ENCODE measurements around the gene DAZAP1. TPM values are rescaled to one million over a fixed set of nuclear protein-coding genes. Genes with fewer than 3 reads are reported as not detected.

The DAZAP1 gene
- total RNA-seq = 100 to 1,000 TPM in 1 of 2 donors, 10 to 100 TPM in 1; 82.1 to 106 TPM
- long read RNA-seq, transcript DAZAP1-208 (1 exons, 3,642 nt) = major isoform, 5 of 11 reads
- long read RNA-seq, partial matches to known transcripts = 2 of 11 reads
- long read RNA-seq, other reads (novel, unspliced or antisense) = 1 of 11 reads

DNA sequence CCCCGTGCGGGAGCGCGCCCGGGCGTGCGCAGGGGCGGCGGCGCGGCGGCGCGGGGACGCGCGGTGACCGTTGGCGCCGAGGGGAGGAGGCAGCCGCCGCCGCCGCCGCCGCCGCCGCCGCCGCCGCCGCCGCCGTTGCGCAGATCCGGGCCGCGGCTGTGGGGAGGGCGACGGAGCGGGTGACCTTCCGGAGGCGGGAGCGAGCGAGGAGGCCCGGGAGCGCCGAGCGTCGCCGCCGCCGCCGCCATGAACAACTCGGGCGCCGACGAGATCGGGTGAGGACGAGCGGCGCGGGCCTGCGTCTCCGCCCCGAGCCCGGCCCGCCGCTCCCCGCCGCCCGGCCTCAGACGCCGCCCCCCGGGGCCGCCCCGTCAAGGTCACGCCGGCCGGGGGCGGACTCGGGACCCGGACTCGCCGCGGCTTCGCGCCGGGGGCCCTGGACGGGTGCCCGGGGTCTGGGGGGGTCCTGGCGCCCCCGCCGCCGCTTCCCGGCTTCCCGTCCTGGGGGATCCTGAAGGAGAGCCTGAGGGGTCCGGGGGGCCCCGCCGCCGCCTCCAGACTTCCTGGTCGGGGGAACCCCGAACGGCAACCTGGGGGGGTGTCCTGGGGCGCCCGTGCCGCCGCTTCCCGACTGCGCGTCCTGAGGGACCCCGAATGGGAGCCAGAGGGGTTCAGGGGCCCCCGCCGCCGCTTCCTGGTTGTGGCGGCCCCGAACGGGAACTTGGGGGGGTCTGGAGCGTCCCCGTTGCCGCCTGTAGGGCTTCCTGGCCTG is at the start of gene DAZAP1:
Gene DAZAP1, plus strand, starts transcription at position 59 of the 772 bp plus-strand sequence. Its CDS starts 188 bp downstream, at position 247.
- ATAC-seq = peak; percentile 22
- intact Hi-C loops (cut with DNase I, micrococcal nuclease) = no loop called here
- DNase-seq = peak in 1 of 2 donors; percentile 59

DNA sequence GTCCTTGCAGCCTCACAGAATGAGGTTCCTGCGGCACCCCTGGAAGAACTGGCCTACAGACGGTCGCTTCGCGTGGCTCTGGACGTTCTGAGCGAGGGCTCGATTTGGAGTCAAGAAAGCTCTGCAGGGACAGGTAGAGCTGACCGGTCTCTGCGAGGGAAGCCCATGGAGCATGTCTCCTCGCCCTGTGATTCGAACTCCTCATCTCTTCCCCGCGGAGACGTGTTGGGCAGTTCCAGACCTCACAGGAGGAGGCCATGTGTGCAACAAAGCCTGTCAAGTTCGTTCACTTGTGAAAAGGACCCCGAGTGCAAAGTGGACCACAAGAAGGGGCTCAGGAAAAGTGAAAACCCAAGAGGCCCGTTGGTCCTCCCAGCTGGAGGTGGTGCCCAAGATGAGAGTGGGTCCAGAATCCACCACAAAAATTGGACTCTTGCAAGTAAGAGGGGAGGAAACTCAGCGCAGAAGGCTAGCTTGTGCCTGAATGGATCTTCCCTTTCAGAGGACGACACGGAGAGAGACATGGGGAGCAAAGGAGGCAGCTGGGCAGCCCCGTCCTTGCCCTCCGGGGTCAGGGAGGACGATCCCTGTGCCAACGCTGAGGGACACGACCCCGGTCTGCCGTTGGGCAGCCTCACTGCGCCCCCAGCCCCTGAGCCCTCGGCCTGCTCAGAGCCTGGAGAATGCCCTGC is 47.1 kb upstream of the DAZAP1 start:
- intact Hi-C loops (cut with DNase I, micrococcal nuclease) = no loop called here
- DNase-seq (no peak), ATAC-seq (no peak)

DNA sequence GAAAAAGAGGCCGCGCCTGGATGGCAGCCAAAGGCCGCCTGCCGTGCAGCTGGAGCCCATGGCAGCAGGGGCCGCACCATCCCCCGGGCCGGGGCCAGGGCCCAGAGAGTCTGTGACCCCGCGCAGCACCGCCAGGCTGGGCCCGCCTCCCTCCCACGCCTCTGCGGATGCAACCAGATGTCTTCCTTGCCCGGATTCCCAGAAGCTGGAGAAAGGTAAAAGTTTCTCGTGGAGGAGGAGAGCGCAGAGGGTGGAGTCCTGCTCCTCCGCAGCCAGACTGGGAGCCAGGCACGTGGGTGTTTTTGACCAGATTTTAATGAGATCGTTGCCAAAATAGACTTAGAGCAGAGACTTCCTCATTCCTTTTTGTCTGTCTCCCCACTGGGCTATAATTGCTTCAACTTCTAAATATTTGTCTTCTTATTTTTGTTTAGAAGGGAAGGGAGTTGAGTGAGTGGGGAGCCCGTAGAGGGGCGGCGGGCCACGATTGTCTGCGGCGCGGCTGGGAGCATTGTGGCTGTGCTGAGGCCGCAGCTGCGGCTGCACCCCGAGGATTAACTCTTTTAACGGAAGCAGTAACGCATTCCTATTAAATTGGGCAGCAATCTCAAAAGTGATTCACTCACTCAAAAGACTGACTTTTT is 46.4 kb upstream of the DAZAP1 start:
- no peak for ATAC-seq
- DNase-seq = peak in 1 of 2 donors; percentile 38
- intact Hi-C loops (cut with DNase I, micrococcal nuclease) = no loop called here

DNA sequence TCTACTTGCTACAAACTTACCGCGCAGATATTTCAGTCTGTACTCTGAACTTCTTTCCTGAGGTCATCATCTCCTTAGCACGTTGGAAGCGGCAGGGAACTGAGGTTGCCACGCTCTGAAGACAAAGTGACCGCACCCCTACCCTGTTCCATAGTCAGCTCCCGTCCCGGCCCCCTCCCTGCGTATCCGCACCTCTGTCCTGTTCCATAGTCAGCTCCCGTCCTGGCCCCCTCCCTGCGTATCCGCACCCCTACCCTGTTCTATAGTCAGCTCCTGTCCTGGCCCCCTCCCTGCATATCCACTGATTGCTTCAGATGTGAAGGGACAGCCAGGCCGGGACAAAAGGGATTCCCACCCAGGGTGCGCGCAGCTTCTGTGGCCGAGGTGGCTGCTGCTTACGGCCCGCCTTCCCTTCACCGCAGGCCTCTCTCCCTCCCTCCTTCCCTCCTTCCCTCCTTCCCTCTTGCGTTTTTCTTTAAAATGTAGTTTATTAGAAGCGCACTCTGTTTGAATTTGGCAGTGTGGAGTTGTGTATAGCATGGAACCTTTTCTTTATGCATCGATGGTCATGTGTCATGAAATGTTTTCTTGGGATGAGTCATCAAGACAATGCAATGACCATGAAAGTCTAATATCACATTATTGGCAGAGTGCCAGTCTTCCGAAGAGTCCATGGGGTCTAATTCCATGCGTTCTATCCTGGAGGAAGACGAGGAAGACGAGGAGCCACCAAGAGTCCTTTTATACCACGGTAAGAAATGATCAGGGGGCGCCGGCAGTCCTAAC is 45.6 kb upstream of the DAZAP1 start:
- DNase-seq (no peak), ATAC-seq (no peak)
- intact Hi-C loops (cut with DNase I, micrococcal nuclease) = no loop called here

DNA sequence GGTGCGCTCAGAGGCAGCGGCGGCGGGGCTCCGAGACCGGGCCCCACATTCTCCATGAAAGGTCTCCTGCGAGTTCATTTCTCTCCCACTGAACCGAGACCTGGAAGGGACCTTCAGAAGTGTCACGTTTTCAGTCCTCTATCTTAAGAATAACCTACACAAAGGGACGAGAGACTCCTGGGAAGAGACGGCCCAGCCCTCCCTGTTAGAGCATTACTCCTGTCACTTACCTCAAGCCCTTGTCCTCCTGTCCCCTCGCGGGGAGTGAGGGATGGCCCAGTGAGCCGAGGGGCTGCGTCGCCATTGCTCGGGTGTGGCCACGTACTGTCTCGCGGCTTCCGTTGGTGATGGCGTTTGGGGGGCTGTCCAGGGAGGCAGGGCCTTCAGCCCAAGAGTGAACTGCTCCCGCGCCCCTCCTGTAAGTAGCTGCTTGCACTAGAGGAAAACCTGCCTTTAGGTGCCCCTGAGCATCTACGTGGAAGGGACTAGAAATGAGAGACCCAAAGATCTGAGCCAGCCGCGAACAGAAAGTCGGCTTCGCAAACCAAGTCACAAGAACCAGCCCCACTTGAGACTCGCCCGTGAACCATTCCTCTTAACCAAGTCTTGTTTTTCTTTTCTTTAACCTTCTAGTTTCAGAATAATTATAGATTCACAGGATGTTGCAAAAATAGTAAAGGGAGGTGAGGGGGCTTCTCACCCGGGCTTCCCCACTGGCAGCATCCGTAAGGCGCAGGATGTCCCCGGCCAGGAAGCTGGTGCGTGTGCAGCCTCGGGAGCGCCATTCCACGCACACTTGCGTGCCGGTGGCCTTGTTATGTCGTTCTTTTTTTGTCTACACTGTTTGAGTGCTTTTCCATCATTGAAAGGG is 44.8 kb upstream of the DAZAP1 start:
- ATAC-seq (no peak), DNase-seq (no peak)
- intact Hi-C loops (cut with DNase I, micrococcal nuclease) = no loop called here

DNA sequence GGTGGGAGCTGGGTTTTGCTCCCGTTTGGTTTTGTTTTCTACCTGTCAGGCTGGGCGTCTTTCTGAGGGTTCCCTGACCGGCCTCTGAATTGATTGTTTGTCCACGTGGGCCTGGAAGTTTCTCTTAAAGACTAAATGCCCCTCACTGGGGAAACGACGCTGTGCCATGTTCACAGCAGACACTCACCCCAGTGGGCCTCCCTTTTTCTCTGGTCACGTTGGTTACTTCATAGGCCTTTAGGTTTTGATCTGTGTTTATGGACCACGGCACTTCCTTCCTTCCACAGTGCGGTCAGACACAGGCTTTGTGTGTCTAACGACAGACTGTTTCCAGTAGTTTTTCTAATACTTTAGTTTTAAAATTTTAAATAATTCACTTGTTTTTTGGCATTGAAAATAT is 43.8 kb upstream of the DAZAP1 start:
- intact Hi-C loops (cut with DNase I, micrococcal nuclease) = no loop called here
- ATAC-seq (no peak), DNase-seq (no peak)

DNA sequence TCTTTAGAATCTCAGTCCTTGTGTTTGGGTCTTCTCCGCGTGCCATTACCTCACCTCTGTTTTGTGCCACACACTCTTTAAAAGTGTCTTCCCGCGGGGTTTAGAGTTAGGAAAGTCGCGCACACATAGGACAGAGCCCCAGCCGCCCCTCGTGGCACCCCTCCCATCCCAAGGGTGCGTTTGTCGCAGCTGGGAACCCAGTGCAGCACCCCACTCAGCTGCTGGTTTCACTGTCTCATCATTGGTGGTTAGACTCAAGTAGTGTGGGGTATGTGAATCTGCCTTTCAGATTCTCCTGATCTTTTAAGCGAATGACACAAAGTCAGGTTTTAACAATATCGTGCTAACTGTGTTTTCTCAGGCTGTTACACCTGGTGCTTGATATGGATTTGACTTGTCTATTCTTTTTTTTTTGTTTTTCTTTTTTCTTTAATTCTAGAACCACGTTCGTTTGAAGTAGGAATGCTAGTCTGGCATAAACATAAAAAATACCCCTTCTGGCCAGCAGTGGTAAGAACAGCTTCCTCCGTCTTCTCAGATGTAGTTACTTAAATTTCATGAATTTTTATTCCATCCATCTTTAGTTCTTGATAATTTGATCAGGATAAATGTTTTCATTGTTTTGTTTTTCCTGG is 43.2 kb upstream of the DAZAP1 start:
- DNase-seq (no peak), ATAC-seq (no peak)
- intact Hi-C loops (cut with DNase I, micrococcal nuclease) = no loop called here

DNA sequence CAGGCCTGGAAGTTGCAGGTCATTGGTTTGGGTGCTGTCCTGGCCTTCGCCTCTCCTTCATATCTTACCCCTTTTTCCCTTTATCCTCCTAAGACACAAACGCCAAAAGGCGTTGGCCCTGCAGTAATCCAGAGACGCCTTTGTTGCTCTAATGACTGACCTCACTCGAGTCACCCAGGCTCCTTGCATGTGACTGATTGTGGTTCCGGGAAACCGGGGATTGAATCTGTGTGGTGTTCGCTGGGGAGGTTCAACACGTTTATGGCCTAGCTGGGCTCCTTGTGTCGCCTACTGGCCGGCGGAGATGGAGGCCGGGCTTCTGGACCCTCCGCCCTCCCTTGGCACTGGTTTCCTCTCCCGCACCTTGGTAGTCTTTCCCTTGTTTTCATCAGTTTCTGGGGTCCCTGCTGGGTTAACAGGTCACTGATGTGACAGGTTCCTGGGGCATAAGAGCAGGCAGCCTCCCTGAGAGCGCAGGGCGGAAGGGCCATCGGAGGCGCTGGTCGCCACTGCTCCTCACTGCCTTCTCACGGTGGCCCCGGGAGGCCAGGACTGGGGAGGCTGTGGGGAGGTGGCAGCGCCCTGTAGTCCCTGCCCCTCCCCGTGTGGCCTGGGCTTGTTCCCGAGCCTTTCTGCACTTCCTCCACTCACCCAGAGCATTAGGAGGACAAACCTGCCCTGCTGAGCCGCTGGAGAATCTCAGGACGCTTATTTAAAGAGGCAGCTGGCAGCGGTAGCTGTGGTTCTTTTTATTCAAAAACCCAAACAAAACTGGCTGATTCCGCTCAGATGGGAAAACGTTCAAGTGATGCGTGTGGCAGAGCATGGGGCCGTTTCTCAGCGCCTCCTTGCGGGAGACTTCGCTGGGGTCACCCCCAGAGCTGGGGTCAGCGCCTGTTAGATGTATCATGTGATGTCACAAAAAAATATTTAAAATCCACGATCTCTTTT is 41.8 kb upstream of the DAZAP1 start:
- DNase-seq (no peak), ATAC-seq (no peak)
- intact Hi-C loops (cut with DNase I, micrococcal nuclease) = no loop called here

DNA sequence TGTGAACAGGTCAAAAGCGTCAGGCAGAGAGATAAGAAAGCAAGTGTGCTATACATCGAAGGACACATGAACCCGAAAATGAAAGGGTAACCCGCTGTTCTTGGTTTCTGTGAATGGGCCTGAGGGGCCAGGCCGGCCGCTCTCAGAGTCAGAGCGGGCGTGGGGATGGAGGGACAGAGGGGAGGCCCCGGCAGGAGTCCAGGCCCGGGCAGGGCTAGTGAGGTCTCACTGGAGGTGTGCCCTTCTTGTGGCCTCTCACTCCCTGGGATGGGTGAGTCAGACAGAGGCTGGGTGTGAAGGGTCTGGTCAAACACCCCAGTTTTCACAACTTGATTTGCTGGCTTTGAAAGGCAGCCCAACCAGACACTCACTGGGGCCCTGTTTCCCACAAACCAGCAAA is 41.1 kb upstream of the DAZAP1 start:
- no peak for ATAC-seq
- no peak for DNase-seq
- intact Hi-C loops (cut with DNase I, micrococcal nuclease) = no loop called here

DNA sequence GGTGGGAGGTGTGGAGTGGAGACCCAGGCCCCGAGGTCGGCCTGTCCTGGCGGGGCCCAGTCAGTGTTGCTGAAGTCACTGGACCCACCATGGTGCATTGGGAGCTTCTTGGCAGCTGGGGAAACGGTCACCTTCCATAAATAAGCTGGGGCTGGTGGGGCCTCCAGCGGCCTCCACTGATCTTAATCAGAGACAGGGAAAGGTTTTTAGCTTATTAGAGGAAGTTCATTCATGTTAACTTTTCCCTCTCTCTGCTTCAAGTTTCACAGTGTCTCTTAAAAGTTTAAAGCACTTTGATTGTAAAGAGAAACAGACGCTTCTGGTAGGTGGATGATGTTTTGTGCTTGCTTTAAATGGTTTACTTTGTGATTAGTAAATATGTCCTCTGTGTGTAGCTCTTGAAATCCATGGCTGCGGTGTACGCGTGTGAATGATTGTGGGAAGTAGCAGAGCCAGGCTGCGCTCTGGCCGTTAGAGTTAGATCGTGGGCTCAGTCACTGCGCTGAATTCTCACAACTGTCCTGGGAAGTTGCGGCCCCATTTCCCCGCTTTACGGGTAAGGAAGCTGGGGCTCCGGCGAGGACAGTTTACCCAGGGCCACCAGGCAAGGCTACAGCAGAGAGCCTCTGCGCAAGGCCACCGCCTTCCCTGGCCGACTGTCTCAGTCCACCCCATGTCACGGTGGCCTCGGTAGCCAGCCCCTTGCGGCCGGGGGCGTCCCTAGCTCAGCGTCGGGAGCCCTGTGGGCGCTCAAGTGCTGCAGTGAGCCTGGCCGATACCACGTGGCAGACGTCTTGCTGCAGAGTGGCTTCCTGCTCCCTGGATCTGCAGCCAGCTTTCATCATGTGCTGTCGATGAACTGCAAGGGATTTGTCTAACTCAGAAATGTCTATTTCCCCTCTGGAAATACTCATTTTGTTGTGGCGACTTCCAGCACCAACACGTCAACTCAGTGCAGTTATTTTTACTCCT is 40.2 kb upstream of the DAZAP1 start:
- DNase-seq (no peak), ATAC-seq (no peak)
- intact Hi-C loops (cut with DNase I, micrococcal nuclease) = no loop called here

DNA sequence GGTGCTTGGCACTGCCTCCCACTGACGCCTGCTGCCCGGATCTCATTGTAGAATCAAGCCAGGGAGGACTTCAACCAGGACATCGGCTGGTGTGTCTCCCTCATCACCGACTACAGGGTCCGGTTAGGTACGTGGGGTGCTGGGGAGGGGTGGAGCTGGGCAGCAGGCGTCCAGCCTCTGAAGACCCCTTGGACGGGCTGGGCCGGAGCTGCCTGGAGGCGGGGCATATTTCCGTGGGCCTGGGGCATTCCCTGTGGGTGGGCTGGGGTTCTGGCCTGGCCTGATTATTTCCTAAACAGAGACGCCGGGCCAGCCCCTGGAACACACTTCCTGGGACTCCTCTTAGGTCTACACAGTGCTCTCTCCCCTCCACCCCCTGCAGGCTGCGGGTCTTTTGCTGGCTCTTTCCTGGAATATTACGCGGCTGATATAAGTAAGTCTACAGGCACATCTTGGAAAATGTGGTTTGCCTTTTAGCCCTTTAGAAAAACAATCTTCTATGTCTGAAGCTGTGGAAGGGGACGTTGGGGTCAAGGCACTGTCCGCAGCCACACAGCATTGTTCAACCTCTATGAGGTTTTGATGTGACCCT is 38.1 kb upstream of the DAZAP1 start:
- intact Hi-C loops (cut with DNase I, micrococcal nuclease) = no loop called here
- DNase-seq (no peak), ATAC-seq (no peak)

DNA sequence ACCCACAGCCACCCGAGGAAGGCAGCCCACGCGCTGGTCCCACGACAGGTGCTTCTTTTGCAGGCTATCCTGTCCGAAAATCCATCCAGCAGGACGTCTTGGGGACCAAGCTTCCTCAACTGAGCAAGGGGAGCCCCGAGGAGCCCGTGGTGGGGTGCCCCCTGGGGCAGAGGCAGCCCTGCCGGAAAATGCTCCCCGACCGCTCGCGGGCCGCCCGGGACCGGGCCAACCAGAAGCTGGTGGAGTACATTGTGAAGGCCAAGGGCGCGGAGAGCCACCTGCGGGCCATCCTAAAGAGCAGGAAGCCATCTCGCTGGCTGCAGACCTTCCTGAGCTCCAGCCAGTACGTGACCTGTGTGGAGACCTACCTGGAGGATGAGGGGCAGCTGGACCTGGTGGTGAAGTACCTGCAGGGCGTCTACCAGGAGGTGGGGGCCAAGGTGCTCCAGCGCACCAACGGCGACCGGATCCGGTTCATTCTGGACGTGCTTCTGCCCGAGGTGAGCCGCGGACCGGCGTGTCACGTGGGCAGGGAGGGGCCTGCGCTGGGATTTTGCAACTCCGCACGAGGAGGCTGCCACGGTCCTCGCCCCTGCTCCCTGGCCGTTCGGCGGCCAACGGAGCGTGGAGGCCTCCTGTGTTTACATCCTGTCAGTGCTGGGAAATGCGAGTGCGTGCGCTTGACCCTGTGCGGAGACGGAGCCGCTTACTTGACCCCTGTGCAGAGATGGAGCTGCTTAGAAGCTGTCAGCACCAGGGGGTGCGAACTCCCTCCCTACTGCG is 36.6 kb upstream of the DAZAP1 start:
- ATAC-seq (no peak), DNase-seq (no peak)
- intact Hi-C loops (cut with DNase I, micrococcal nuclease) = no loop called here

DNA sequence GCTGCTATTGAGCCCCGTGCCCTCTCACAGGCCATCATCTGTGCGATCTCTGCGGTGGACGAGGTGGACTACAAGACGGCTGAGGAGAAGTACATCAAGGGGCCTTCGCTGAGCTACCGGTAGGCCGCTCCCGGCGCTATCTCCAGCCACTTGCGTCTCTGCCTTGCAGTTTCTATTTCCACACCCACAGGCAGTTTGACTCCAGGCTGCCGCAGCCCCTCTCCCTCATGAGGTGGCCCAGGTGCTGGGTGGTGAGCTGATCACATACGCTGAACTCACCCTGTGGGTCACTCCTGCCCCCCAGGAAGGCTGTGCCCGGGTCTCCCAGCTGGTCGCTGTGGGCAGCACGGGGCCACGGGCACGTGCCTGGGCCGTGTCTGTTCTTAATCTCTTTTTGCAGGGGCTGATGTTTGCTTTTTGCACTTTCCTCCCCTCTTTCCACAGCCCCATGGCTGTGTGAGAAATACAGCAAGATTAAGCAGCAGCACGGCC is 34.3 kb upstream of the DAZAP1 start:
- DNase-seq = no peak
- intact Hi-C loops (cut with DNase I, micrococcal nuclease) = no loop called here
- no peak for ATAC-seq

All from left colon (tissue), 2 donors.